ENCODE results near the gene NCKAP5.

DNA sequence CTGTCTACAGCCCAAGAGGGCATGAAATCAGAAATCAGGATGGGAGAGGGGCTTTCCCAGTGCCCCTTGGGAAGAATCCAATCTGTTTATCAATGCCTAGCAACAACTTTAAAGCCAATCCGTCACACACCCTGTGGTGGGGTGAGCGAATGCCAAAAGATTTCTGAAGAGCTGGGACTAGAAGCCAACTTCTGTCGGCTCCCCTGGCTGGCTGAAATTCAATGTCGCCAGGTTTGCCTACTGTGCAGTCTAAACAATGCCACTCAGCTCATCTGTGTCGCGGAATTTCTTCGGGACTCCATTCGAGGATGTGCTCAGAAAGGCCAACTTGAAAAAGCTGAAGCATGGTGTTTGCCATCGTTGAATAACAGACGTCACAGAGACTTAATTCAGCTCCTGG is 31.5 kb upstream of the NCKAP5 start:
- TF ChIP-seq, protein P1, sequence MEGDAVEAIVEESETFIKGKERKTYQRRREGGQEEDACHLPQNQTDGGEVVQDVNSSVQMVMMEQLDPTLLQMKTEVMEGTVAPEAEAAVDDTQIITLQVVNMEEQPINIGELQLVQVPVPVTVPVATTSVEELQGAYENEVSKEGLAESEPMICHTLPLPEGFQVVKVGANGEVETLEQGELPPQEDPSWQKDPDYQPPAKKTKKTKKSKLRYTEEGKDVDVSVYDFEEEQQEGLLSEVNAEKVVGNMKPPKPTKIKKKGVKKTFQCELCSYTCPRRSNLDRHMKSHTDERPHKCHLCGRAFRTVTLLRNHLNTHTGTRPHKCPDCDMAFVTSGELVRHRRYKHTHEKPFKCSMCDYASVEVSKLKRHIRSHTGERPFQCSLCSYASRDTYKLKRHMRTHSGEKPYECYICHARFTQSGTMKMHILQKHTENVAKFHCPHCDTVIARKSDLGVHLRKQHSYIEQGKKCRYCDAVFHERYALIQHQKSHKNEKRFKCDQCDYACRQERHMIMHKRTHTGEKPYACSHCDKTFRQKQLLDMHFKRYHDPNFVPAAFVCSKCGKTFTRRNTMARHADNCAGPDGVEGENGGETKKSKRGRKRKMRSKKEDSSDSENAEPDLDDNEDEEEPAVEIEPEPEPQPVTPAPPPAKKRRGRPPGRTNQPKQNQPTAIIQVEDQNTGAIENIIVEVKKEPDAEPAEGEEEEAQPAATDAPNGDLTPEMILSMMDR (IDR thresholded peaks at IDR 0.05 in 4 of 5, conservative IDR thresholded peaks at IDR 0.05 in 1 of 5) = no peak
- TF ChIP-seq POLR2A (IDR thresholded peaks at IDR 0.05) = no peak
